ENCODE measurements around the gene SLC16A11. TPM values are rescaled to one million over a fixed set of nuclear protein-coding genes. Genes with fewer than 3 reads are reported as not detected.

The SLC16A11 gene
- total RNA-seq, 1 donor from 2014 or later = 0.54 TPM

DNA sequence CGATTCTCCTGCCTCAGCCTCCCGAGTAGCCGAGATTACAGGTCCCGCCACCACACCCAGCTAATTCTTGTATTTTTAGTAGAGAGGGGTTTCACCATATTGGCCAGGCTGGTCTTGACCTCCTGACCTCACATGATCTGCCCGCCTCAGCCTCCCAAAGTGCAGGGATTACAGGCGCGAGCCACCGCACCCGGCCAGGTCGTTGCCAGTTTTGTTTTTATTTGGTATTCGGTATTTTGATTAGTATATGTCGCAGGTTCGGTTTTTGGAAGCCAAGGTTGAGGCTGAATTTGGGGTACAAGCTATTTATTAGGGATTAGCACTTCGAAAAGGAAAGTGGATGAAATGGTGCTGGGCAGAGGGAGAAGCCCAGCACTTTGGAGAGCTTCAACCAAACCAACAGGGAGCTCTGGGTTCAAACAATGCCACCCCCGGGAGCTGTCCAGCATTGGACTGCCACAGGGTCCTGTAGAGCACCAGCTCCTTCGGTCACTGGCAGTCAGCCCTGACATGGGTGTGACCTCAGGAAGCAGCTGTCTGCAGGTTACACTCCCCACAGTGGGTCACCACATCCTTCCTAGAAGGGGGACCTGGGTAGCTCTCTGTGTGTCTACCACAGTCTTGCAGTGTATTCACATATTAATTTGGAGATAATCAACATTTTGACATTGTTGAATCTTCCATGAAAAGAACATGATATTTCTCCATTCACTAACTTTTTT, 37.6 kb upstream of the SLC16A11 start:
- Mint-ChIP-seq H3K36me3 (ENCODE audit: unreplicated experiment) (peaks cover 7% of the 10 kb centered on the region), H3K27ac (ENCODE audit: unreplicated experiment) (no peak overlapping the region), H3K27me3 (ENCODE audit: unreplicated experiment) (peaks cover 2% of the 10 kb centered on the region), H3K4me1 (ENCODE audit: low read depth, unreplicated experiment) (no peaks in the 10 kb centered on the region), H3K9me3 (ENCODE audit: unreplicated experiment) (peaks cover 5% of the 10 kb centered on the region), H3K4me3 (ENCODE audit: unreplicated experiment) (no peak overlapping the region)
- DNase-seq = no peak
- TF ChIP-seq, protein P1, sequence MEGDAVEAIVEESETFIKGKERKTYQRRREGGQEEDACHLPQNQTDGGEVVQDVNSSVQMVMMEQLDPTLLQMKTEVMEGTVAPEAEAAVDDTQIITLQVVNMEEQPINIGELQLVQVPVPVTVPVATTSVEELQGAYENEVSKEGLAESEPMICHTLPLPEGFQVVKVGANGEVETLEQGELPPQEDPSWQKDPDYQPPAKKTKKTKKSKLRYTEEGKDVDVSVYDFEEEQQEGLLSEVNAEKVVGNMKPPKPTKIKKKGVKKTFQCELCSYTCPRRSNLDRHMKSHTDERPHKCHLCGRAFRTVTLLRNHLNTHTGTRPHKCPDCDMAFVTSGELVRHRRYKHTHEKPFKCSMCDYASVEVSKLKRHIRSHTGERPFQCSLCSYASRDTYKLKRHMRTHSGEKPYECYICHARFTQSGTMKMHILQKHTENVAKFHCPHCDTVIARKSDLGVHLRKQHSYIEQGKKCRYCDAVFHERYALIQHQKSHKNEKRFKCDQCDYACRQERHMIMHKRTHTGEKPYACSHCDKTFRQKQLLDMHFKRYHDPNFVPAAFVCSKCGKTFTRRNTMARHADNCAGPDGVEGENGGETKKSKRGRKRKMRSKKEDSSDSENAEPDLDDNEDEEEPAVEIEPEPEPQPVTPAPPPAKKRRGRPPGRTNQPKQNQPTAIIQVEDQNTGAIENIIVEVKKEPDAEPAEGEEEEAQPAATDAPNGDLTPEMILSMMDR (IDR thresholded peaks at IDR 0.05; ENCODE audit: partially characterized antibody, unreplicated experiment) = no peak

DNA sequence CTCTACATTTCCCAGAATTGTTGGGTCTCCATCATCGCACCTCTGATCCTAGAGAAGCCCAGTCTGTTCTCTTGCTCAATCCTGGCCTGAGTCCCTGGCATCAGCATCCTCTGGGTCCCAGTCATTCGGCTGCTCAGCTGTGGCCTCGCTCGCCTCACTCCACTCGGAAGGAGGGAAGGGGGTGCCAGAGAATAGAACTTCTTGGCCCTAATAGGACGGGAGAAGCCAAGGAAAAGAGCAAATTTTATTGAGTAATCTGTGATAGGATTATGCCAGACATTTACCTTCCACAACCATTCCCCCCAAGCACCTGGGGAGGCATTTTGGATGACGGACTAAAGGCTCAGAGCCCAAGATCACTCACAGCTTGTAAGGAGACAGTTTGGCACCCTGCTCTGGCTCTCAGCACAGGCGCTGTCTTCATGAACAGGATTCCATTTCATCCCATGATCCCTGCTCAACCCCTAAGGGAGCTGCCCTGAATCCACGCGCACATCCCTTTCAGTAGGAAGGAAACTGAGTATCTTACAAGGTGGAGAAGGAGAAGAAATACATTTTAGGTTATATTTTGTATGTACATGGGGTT, 36.7 kb upstream of the SLC16A11 start:
- H3K4me1 Mint-ChIP-seq (ENCODE audit: low read depth, unreplicated experiment) = no peaks in the 10 kb centered on the region
- peaks cover 5% of the 10 kb centered on the region for H3K9me3 Mint-ChIP-seq (ENCODE audit: unreplicated experiment)
- H3K27me3 Mint-ChIP-seq (ENCODE audit: unreplicated experiment) = peaks cover 2% of the 10 kb centered on the region
- no peak overlapping the region for H3K27ac Mint-ChIP-seq (ENCODE audit: unreplicated experiment)
- H3K4me3 Mint-ChIP-seq (ENCODE audit: unreplicated experiment) = no peak overlapping the region
- TF ChIP-seq, protein P1 (IDR thresholded peaks at IDR 0.05; ENCODE audit: partially characterized antibody, unreplicated experiment) = no peak
- H3K36me3 Mint-ChIP-seq (ENCODE audit: unreplicated experiment) = peaks cover 7% of the 10 kb centered on the region
- no peak for DNase-seq

DNA sequence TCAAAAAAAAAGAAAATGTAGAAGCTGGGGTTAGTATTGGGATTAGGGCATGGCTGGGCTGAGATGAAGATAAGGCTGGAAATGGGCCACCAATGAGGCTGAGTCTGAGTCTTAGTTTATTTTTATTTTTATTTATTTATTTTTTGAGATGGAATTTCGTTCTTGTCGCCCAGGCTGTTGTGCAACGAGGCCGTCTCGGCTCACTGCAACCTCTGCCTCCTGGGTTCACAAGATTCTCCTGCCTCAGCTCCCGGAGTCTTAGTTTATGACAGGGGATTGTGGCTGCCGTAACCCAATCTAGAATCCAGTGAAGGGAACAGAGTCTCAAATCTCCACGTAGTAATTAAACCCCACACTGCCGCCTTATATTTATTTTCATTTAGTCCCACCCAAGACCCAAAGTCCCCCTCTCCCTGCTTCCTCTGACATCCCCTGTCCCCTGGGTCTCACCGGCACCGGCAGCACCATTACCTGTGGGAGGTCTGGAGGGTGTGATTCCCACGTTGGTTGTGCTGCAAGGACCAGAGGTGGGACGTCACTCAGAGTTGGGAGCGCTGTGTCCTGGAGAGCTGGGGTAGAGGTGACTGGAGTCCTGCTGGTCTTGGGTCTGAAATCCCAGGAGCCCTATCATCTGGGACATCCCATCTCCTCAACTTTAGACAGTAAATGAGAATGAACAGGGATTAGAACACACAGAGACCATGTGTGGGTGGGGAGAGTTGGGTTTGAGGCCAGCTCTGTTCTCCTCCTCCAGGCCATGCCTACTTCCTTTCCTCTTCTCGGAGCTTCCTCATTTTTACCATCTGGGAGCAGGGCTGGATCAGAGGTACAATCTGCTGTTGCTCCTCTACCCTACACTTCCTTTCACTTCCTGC, 35.9 kb upstream of the SLC16A11 start, which contains the start of gene CLEC10A:
TSS of gene CLEC10A (minus strand) at position 671 of the 875 bp plus-strand sequence. CDS start 1,439 bp downstream, outside the sequence.
- Mint-ChIP-seq H3K4me1 (ENCODE audit: low read depth, unreplicated experiment) (no peaks in the 10 kb centered on the region), H3K9me3 (ENCODE audit: unreplicated experiment) (peaks cover 5% of the 10 kb centered on the region), H3K27ac (ENCODE audit: unreplicated experiment) (no peak within 1 kb of the TSS), H3K4me3 (ENCODE audit: unreplicated experiment) (no peak within 1 kb of the TSS), H3K27me3 (ENCODE audit: unreplicated experiment) (peaks cover 2% of the 10 kb centered on the region), H3K36me3 (ENCODE audit: unreplicated experiment) (peaks cover 7% of the 10 kb centered on the region)
- TF ChIP-seq, protein P1 (IDR thresholded peaks at IDR 0.05; ENCODE audit: partially characterized antibody, unreplicated experiment) = no peak
- no peak for DNase-seq

DNA sequence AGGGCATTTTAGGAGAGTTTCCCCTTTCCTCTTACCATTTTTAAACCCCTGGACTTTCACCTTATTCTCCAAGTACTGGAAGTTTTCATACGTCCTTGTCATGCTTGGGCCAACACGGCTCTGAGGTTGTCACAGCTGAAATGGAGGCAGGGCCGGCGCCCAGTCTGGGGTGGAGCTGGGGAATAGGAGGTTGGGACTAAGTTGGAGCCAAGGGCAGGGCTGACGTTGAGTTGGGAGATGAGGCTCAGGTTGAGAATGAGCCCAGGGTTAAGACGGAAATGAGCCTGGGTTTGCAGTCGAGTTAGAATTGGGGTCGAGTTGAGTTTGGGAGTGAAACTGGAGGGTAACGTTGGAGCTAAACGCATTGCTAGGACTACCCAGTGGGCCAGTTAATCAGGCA, 34.8 kb upstream of the SLC16A11 start:
- DNase-seq = no peak
- TF ChIP-seq, protein P1 (IDR thresholded peaks at IDR 0.05; ENCODE audit: partially characterized antibody, unreplicated experiment) = no peak
- Mint-ChIP-seq H3K4me1 (ENCODE audit: low read depth, unreplicated experiment) (no peaks in the 10 kb centered on the region), H3K27ac (ENCODE audit: unreplicated experiment) (no peak overlapping the region), H3K9me3 (ENCODE audit: unreplicated experiment) (peaks cover 5% of the 10 kb centered on the region), H3K36me3 (ENCODE audit: unreplicated experiment) (peaks cover 7% of the 10 kb centered on the region), H3K27me3 (ENCODE audit: unreplicated experiment) (peaks cover 2% of the 10 kb centered on the region), H3K4me3 (ENCODE audit: unreplicated experiment) (no peak overlapping the region)

All from glutamatergic neuron (in vitro differentiated cells).